ENCODE data around the gene ANKS1A. TPM values are rescaled to one million over a fixed set of nuclear protein-coding genes. Genes with fewer than 3 reads are reported as not detected.
A peak's percentile ranks its signal among the peaks of the same experiment; 100 is the strongest.

ANKS1A gene
- total RNA-seq, 1 experiment from 2014 or later = 14.0 TPM

- TF ChIP-seq CTCF (IDR thresholded peaks at IDR 0.05; ENCODE audit: unreplicated experiment) = no peak
- Mint-ChIP-seq H3K27me3 (ENCODE audit: insufficient read depth, unreplicated experiment) (no peaks in the 10 kb centered on the region), H3K9me3 (ENCODE audit: unreplicated experiment) (peaks cover 8% of the 10 kb centered on the region), H3K36me3 (ENCODE audit: insufficient read depth, unreplicated experiment) (peaks cover 9% of the 10 kb centered on the region), H3K4me3 (ENCODE audit: unreplicated experiment) (no peak overlapping the region), H3K27ac (ENCODE audit: low read depth, unreplicated experiment) (no peak overlapping the region), H3K4me1 (ENCODE audit: insufficient read depth, unreplicated experiment) (peaks cover 5% of the 10 kb centered on the region)
- intact Hi-C loops (cut with micrococcal nuclease) = no loop called here
- CTCF ChIA-PET = interaction anchor here (0.6 to 1.3 kb wide), 3 partner anchors 20 to 110 kb away, joined by 3 to 5 read pairs (median 4); no protein-coding TSS in a partner anchor
- no peak for DNase-seq (ENCODE audit: unreplicated experiment)
- BruUV-seq (replicated peaks) = no TSS peak
- POLR2A ChIA-PET = interaction anchor here (1.8 kb wide), 1 partner anchor 13 kb away, joined by 5 read pairs; no protein-coding TSS in a partner anchor
These were observed 122.3 kb downstream of the ANKS1A start for GRCh38 chr6:35011096-35012041.

- peaks cover 5% of the 10 kb centered on the region for H3K4me1 Mint-ChIP-seq (ENCODE audit: insufficient read depth, unreplicated experiment)
- H3K9me3 Mint-ChIP-seq (ENCODE audit: unreplicated experiment) = peaks cover 8% of the 10 kb centered on the region
- H3K4me3 Mint-ChIP-seq (ENCODE audit: unreplicated experiment) = no peak overlapping the region
- no peak for TF ChIP-seq CTCF (IDR thresholded peaks at IDR 0.05; ENCODE audit: unreplicated experiment)
- peaks cover 13% of the 10 kb centered on the region for H3K36me3 Mint-ChIP-seq (ENCODE audit: insufficient read depth, unreplicated experiment)
- H3K27ac Mint-ChIP-seq (ENCODE audit: low read depth, unreplicated experiment) = no peak overlapping the region
- H3K27me3 Mint-ChIP-seq (ENCODE audit: insufficient read depth, unreplicated experiment) = no peaks in the 10 kb centered on the region
- no TSS peak for BruUV-seq (replicated peaks)
- ChIA-PET CTCF (no interaction called here), POLR2A (no interaction called here)
- DNase-seq (ENCODE audit: unreplicated experiment) = no peak
- intact Hi-C loops (cut with micrococcal nuclease) = no loop called here
These were observed 124.6 kb downstream of the ANKS1A start for GRCh38 chr6:35013701-35014100.

- ChIA-PET CTCF (interaction anchor here (0.7 kb wide), 1 partner anchor 227 kb away, joined by 3 read pairs; no protein-coding TSS in a partner anchor), POLR2A (no interaction called here)
- no peak for TF ChIP-seq CTCF (IDR thresholded peaks at IDR 0.05; ENCODE audit: unreplicated experiment)
- no peaks in the 10 kb centered on the region for H3K27me3 Mint-ChIP-seq (ENCODE audit: insufficient read depth, unreplicated experiment)
- intact Hi-C loops (cut with micrococcal nuclease) = no loop called here
- no peak overlapping the region for H3K27ac Mint-ChIP-seq (ENCODE audit: low read depth, unreplicated experiment)
- peaks cover 5% of the 10 kb centered on the region for H3K4me1 Mint-ChIP-seq (ENCODE audit: insufficient read depth, unreplicated experiment)
- H3K4me3 Mint-ChIP-seq (ENCODE audit: unreplicated experiment) = no peak overlapping the region
- DNase-seq (ENCODE audit: unreplicated experiment) = no peak
- peaks cover 2% of the 10 kb centered on the region for H3K9me3 Mint-ChIP-seq (ENCODE audit: unreplicated experiment)
- BruUV-seq (replicated peaks) = no TSS peak
- H3K36me3 Mint-ChIP-seq (ENCODE audit: insufficient read depth, unreplicated experiment) = peaks cover 8% of the 10 kb centered on the region
These were observed 125.3 kb downstream of the ANKS1A start for GRCh38 chr6:35014341-35014740.

- H3K4me3 Mint-ChIP-seq (ENCODE audit: unreplicated experiment) = no peak overlapping the region
- peaks cover 5% of the 10 kb centered on the region for H3K4me1 Mint-ChIP-seq (ENCODE audit: insufficient read depth, unreplicated experiment)
- POLR2A ChIA-PET = interaction anchor here (0.6 to 0.7 kb wide), 2 partner anchors 11 to 131 kb away, joined by 3 read pairs; no protein-coding TSS in a partner anchor
- CTCF ChIA-PET = interaction anchor here (0.7 to 1.2 kb wide), 2 partner anchors 125 to 226 kb away, joined by 3 to 5 read pairs; no protein-coding TSS in a partner anchor
- peak; percentile 14 for DNase-seq (ENCODE audit: unreplicated experiment)
- intact Hi-C loops (cut with micrococcal nuclease) = no loop called here
- peaks cover 8% of the 10 kb centered on the region for H3K36me3 Mint-ChIP-seq (ENCODE audit: insufficient read depth, unreplicated experiment)
- no TSS peak for BruUV-seq (replicated peaks)
- TF ChIP-seq CTCF (IDR thresholded peaks at IDR 0.05; ENCODE audit: unreplicated experiment) = no peak
- no peaks in the 10 kb centered on the region for H3K27me3 Mint-ChIP-seq (ENCODE audit: insufficient read depth, unreplicated experiment)
- H3K27ac Mint-ChIP-seq (ENCODE audit: low read depth, unreplicated experiment) = no peak overlapping the region
- H3K9me3 Mint-ChIP-seq (ENCODE audit: unreplicated experiment) = no peaks in the 10 kb centered on the region
These were observed 125.7 kb downstream of the ANKS1A start for GRCh38 chr6:35014786-35015185.

Data from MCF 10A (cell line).